OCI-LY3 (cell line): Measurements from ENCODE around the gene CD3E.

Experiments
- H2AFZ ChIP-seq: fragments of 200-600, 300-600 bp; shearing (Covaris generic); 2 replicates; pipeline ENCODE4 v1.6.0; 2014; ENCODE audit warnings: antibody characterized with exemption, low read depth, low read length
- H3K27ac ChIP-seq: fragments of 200-600, 300-600 bp; sonication (generic); 2 replicates; pipeline ENCODE4 v1.5.1; 2014; ENCODE audit warnings: mild to moderate bottlenecking, low read length, moderate library complexity, mixed read lengths
- H3K27me3 ChIP-seq: fragments of 200-600, 300-600 bp; sonication (generic); 2 replicates; pipeline ENCODE4 v1.6.1; 2014; ENCODE audit warnings: low read depth, low read length, mixed read lengths
- H3K36me3 ChIP-seq: fragments of 200-600, 300-600 bp; sonication (generic); replicated peaks from 2 replicates; pipeline ENCODE3; 2014; ENCODE audit warnings: low read depth, low read length, mixed read lengths
- H3K4me1 ChIP-seq: fragments of 300-600, 200-600 bp; sonication (generic); 2 replicates; pipeline ENCODE4 v1.6.1; 2014; ENCODE audit warnings: low read length, mixed read lengths
- H3K4me2 ChIP-seq: fragments of 200-600, 300-600 bp; sonication (generic); 2 replicates; pipeline ENCODE4 v1.6.1; 2014; ENCODE audit warnings: low read length, mixed read lengths
- H3K4me3 ChIP-seq: fragments of 300-600, 200-600 bp; sonication (generic); 2 replicates; pipeline ENCODE4 v1.5.1; 2014; ENCODE audit warnings: antibody characterized with exemption, mild to moderate bottlenecking, low read length, moderate library complexity
- H3K79me2 ChIP-seq: fragments of 300-600, 200-600 bp; shearing (Covaris generic); 2 replicates; pipeline ENCODE4 v1.6.1; 2014; ENCODE audit warnings: mild to moderate bottlenecking, low read length, mixed read lengths
- H3K9ac ChIP-seq: fragments of 300-600, 200-600 bp; shearing (Covaris generic); 2 replicates; pipeline ENCODE4 v1.6.0; 2014; ENCODE audit warnings: mild to moderate bottlenecking, low read length, moderate library complexity
- H3K9me3 ChIP-seq: fragments of 200-600, 300-600 bp; shearing (Covaris generic); 2 replicates; pipeline ENCODE4 v1.6.1; 2014; ENCODE audit warnings: low read length, mixed read lengths; ENCODE audit not compliant: insufficient read depth
- H4K20me1 ChIP-seq: fragments of 200-600, 300-600 bp; sonication (generic); 2 replicates; pipeline ENCODE4 v1.6.1; 2016; ENCODE audit warnings: low read length, mixed read lengths; ENCODE audit not compliant: insufficient read depth
- CTCF ChIP-seq: fragments of 200-600, 300-600 bp; sonication (generic); IDR thresholded peaks from 2 replicates; pipeline ENCODE4 v1.5.1; 2014; ENCODE audit warnings: antibody characterized with exemption, low read length, low read depth
- EZH2phosphoT487 ChIP-seq: fragments of 200-600 bp; shearing (Covaris generic); IDR thresholded peaks from 2 replicates; pipeline ENCODE4 v1.6.1; 2018; ENCODE audit warnings: antibody characterized with exemption, mixed run types, low read depth

Gene CD3E

GRCh38 chr11:118328745-118329144 is 24.2 kb downstream of the CD3E start:
- no peaks in the 10 kb centered on the region for H3K79me2 ChIP-seq
- no peak overlapping the region for H2AFZ ChIP-seq
- H3K4me2 ChIP-seq, result no peak overlapping the region
- H3K4me1 ChIP-seq, result no peaks in the 10 kb centered on the region
- TF ChIP-seq CTCF, result no peak
- no peak for TF ChIP-seq EZH2phosphoT487
- no peak overlapping the region for H3K4me3 ChIP-seq
- peaks cover 10% of the 10 kb centered on the region; the same call in 1 of the 2 replicates for H3K27me3 ChIP-seq
- H3K27ac ChIP-seq, result no peak overlapping the region
- H3K9ac ChIP-seq, result no peak overlapping the region
- H3K9me3 ChIP-seq, result no peaks in the 10 kb centered on the region
- H3K36me3 ChIP-seq, result no peaks in the 10 kb centered on the region
- no peaks in the 10 kb centered on the region for H4K20me1 ChIP-seq

GRCh38 chr11:118334745-118335144 is 30.2 kb downstream of the CD3E start:
- Histone ChIP-seq H3K27me3 (no peaks in the 10 kb centered on the region), H3K79me2 (no peaks in the 10 kb centered on the region), H3K27ac (no peak overlapping the region), H4K20me1 (no peaks in the 10 kb centered on the region), H3K9ac (no peak overlapping the region), H3K4me3 (no peak overlapping the region), H3K9me3 (no peaks in the 10 kb centered on the region), H3K4me1 (no peaks in the 10 kb centered on the region), H3K36me3 (no peaks in the 10 kb centered on the region), H2AFZ (no peak overlapping the region), H3K4me2 (no peak overlapping the region)
- TF ChIP-seq EZH2phosphoT487, result no peak
- no peak for TF ChIP-seq CTCF

- H4K20me1 ChIP-seq, result no peaks in the 10 kb centered on the region
- H3K9me3 ChIP-seq, result no peaks in the 10 kb centered on the region
- no peak overlapping the region for H3K27ac ChIP-seq
- H3K27me3 ChIP-seq, result no peaks in the 10 kb centered on the region
- no peak overlapping the region for H3K4me3 ChIP-seq
- TF ChIP-seq CTCF (no peak), EZH2phosphoT487 (no peak)
- H3K36me3 ChIP-seq, result no peaks in the 10 kb centered on the region
- no peak overlapping the region for H3K9ac ChIP-seq
- no peak overlapping the region for H2AFZ ChIP-seq
- H3K4me2 ChIP-seq, result no peak overlapping the region
- H3K4me1 ChIP-seq, result peaks cover 2% of the 10 kb centered on the region; the same call in 1 of the 2 replicates
- no peaks in the 10 kb centered on the region for H3K79me2 ChIP-seq
Measured at GRCh38 chr11:118338637-118339061, 34.1 kb downstream of the CD3E start.

- Histone ChIP-seq H3K4me1 (peaks cover 2% of the 10 kb centered on the region; the same call in 1 of the 2 replicates), H2AFZ (no peak overlapping the region)
Measured at GRCh38 chr11:118339281-118339961, 34.9 kb downstream of the CD3E start.

More at GRCh38 chr11:118339281-118339961, 34.9 kb downstream of the CD3E start:
- Histone ChIP-seq H3K4me2 (no peak overlapping the region), H3K79me2 (no peaks in the 10 kb centered on the region), H3K27me3 (no peaks in the 10 kb centered on the region), H3K4me3 (no peak overlapping the region), H3K27ac (no peak overlapping the region), H3K9ac (no peak overlapping the region), H4K20me1 (no peaks in the 10 kb centered on the region), H3K36me3 (no peaks in the 10 kb centered on the region), H3K9me3 (no peaks in the 10 kb centered on the region)
- TF ChIP-seq CTCF (no peak), EZH2phosphoT487 (no peak)
